OCI-LY7 (cell line): ENCODE measurements around the gene DLG5. TPM values are rescaled to one million over a fixed set of nuclear protein-coding genes. Genes with fewer than 3 reads are reported as not detected.

ENCODE experiments used
- BruUV-seq: library from RNA; stranded (reverse); fragments of 400-500 nt; replicated peaks from 2 replicates; lab custom pipeline; 2021; lab: Mats Ljungman, UMichigan
- CTCF ChIA-PET: fragments of 300-600 bp; sonication (Branson Sonifier 250); formaldehyde crosslinking; loops from one replicate; lab custom pipeline; 2022; ENCODE audit warnings: antibody characterized with exemption; ENCODE audit not compliant: unreplicated experiment; lab: Charles Lee
- POLR2A ChIA-PET: fragments of 300-600 bp; sonication (Branson Sonifier 250); formaldehyde crosslinking; loops from one replicate; lab custom pipeline; 2022; ENCODE audit warnings: antibody characterized with exemption; lab: Charles Lee
- DNase-seq: peaks from one replicate; pipeline ENCODE4 v3.0.0-alpha.2; 2015; ENCODE audit warnings: low spot score
- H2AFZ ChIP-seq: fragments of 200-600 bp; sonication (generic), shearing (Covaris generic); 2 replicates; pipeline ENCODE4 v1.6.1; 2014; ENCODE audit warnings: mild to moderate bottlenecking, antibody characterized with exemption, low read length, moderate library complexity
- H3K27ac ChIP-seq: fragments of 200-600 bp; sonication (generic); 2 replicates; pipeline ENCODE4 v1.5.1; 2014; ENCODE audit warnings: mixed run types, low read depth, mild to moderate bottlenecking, moderate library complexity, low read length, inconsistent platforms; ENCODE audit not compliant: poor library complexity, severe bottlenecking
- H3K36me3 ChIP-seq: fragments of 200-600 bp; sonication (generic); 2 replicates; pipeline ENCODE4 v1.6.1; 2014; ENCODE audit warnings: mild to moderate bottlenecking, antibody characterized with exemption, low read length, moderate library complexity, mixed read lengths; ENCODE audit not compliant: insufficient read depth
- H3K4me1 ChIP-seq: fragments of 200-600 bp; sonication (generic); 2 replicates; pipeline ENCODE4 v1.5.1; 2014; ENCODE audit warnings: mild to moderate bottlenecking, low read length; ENCODE audit not compliant: insufficient read depth, poor library complexity, severe bottlenecking
- H3K4me2 ChIP-seq: fragments of 200-600 bp; sonication (generic); 2 replicates; pipeline ENCODE4 v1.6.1; 2014; ENCODE audit warnings: mild to moderate bottlenecking, low read length
- H3K4me3 ChIP-seq: fragments of 200-600 bp; sonication (generic); 2 replicates; pipeline ENCODE4 v1.5.1; 2014; ENCODE audit warnings: mild to moderate bottlenecking, low read depth, low read length; ENCODE audit not compliant: poor library complexity, severe bottlenecking
- H3K79me2 ChIP-seq: fragments of 200-600 bp; sonication (generic); 2 replicates; pipeline ENCODE4 v1.6.1; 2016; ENCODE audit warnings: low read depth, mild to moderate bottlenecking, low read length, moderate library complexity, mixed read lengths; ENCODE audit not compliant: insufficient read depth
- H3K9me2 ChIP-seq: fragments of 200-600 bp; sonication (generic); 2 replicates; pipeline ENCODE4 v1.6.1; 2016; ENCODE audit warnings: mild to moderate bottlenecking, low read length, mixed read lengths; ENCODE audit not compliant: insufficient read depth
- H3K9me3 ChIP-seq: fragments of 200-600 bp; sonication (generic); 2 replicates; pipeline ENCODE4 v1.6.1; 2014; ENCODE audit warnings: mild to moderate bottlenecking, mixed run types, low read length, mixed read lengths
- H4K20me1 ChIP-seq: fragments of 200-600 bp; sonication (generic); 2 replicates; pipeline ENCODE4 v1.6.1; 2014; ENCODE audit warnings: mild to moderate bottlenecking, antibody characterized with exemption, low read length, moderate library complexity, mixed read lengths; ENCODE audit not compliant: insufficient read depth
- CTCF ChIP-seq: fragments of 200-600 bp; sonication (generic); conservative IDR thresholded peaks from 2 replicates; pipeline ENCODE4 v1.5.1; 2014; ENCODE audit warnings: mild to moderate bottlenecking, antibody characterized with exemption, low read length, moderate library complexity, mixed read lengths
- EZH2phosphoT487 ChIP-seq: fragments of 200-600 bp; sonication (generic); IDR thresholded peaks from 2 replicates; pipeline ENCODE4 v1.6.1; 2018; ENCODE audit warnings: low read depth, borderline replicate concordance, mild to moderate bottlenecking, mixed run types, antibody characterized with exemption, low read length, moderate library complexity, mixed read lengths
- intact Hi-C: fragments of 100-400 bp; cut with micrococcal nuclease; formaldehyde crosslinking; loops from one replicate; pipeline ENCODE4 v1.10.0; 2022; ENCODE audit not compliant: unreplicated experiment
- total RNA-seq, 2 experiments: library from RNA; depleted of rRNA in 1 of 2; stranded (reverse); fragments of >200 nt in 1 of 2; shearing (Covaris generic) in 1 of 2; gene quantifications; 2 replicates each; pipeline ENCODE4 v1.2.3, GENCODE V29; 2014 to 2022

DLG5 gene
- total RNA-seq, 2 experiments from 2014 or later: 0.27 TPM; not detected in 1

DNA sequence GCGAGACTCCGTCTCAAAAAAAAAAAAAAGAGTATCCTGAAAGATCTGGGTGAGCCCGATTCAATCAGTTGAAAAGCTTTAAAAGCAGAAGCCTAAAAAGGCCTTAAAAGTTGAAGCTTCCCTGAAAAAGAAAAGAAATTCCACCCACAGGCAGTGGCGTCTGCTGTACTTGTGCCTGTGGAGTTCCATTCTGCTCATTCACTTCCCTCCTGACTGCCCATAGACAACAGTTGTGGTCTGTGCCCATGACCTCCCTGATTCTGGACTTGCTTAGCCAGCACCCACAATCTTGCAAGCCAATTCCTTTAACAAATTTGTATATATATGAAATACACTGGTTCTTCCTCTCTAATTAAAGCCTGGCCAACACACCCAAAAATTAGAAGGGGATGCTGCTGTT lies 141.7 kb downstream of the DLG5 start:
- intact Hi-C loops: no loop called here
- no peaks in the 10 kb centered on the region for H3K9me2 ChIP-seq
- ChIA-PET POLR2A (no interaction called here), CTCF (no interaction called here)
- DNase-seq: no peak
- H3K4me2 ChIP-seq: no peak overlapping the region
- H3K4me3 ChIP-seq: no peak overlapping the region
- BruUV-seq: no TSS peak
- H4K20me1 ChIP-seq: no peaks in the 10 kb centered on the region
- no peaks in the 10 kb centered on the region for H3K9me3 ChIP-seq
- H3K4me1 ChIP-seq: no peaks in the 10 kb centered on the region
- H3K36me3 ChIP-seq: no peaks in the 10 kb centered on the region
- H2AFZ ChIP-seq: no peak overlapping the region
- no peaks in the 10 kb centered on the region for H3K79me2 ChIP-seq
- H3K27ac ChIP-seq: no peak overlapping the region
- TF ChIP-seq EZH2phosphoT487 (no peak), CTCF (no peak)

DNA sequence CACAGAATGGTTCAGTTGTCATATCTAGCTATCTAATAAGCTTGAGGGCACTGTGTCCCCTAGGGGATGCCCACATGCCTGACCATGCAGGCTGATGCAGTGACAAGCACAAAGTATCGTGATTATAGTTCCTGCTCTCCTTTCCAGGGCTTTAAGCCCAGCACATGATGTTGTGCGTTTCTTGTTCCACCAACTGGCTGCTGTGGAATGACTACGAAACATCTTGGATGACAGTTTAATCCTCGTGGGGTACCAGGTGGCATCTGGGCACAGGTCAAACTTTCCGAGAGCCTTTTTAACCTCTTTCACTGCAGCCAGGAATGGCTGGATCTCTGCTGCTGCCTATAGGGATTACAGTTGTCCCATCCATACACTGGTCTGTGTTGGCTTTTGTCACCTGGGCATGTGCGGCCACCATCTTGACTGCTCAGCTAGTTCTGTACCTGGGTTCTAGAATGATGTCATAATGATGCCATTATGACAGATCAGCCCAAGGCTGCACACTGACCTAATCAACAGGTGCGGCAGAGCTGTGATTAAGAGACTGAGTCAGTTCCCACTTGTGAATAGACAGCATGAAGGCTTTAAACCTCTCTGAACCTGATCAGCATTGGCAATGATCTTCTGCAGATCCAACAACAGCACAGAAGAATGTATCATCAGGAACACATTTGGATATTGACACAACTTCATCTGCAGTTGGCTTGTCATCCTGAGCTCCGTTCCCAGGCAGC lies 144.1 kb downstream of the DLG5 start:
- no TSS peak for BruUV-seq
- POLR2A ChIA-PET: no interaction called here

More for the DNA sequence above, 144.1 kb downstream of the DLG5 start:
- CTCF ChIA-PET: no interaction called here
- Histone ChIP-seq H3K79me2 (no peaks in the 10 kb centered on the region), H3K27ac (no peak overlapping the region), H3K9me2 (no peaks in the 10 kb centered on the region), H4K20me1 (no peaks in the 10 kb centered on the region), H3K4me3 (no peak overlapping the region), H3K4me1 (no peaks in the 10 kb centered on the region), H3K9me3 (no peaks in the 10 kb centered on the region), H3K4me2 (no peak overlapping the region), H2AFZ (no peak overlapping the region), H3K36me3 (no peaks in the 10 kb centered on the region)
- no peak for DNase-seq
- intact Hi-C loops: no loop called here
- TF ChIP-seq EZH2phosphoT487 (no peak), CTCF (no peak)
